Panc1 (cell line): ENCODE results near the gene ZFP3. TPM values are rescaled to one million over a fixed set of nuclear protein-coding genes. Genes with fewer than 3 reads are reported as not detected.

ENCODE experiments used
- ATAC-seq: fragments of 200-7000 bp; cut with Tn5 transposase; 2 replicates; pipeline ENCODE4 v1.9.1; 2020; ENCODE audit warnings: mild to moderate bottlenecking, moderate library complexity
- BruUV-seq: library from RNA; stranded (reverse); fragments of 400-500 nt; replicated peaks from 2 replicates; lab custom pipeline; 2021; lab: Mats Ljungman, UMichigan
- CTCF ChIA-PET: fragments of 300-600 bp; sonication (Branson Sonifier 250); formaldehyde crosslinking; loops from one replicate; lab custom pipeline; 2022; ENCODE audit warnings: antibody characterized with exemption; lab: Charles Lee
- POLR2A ChIA-PET: fragments of 300-600 bp; sonication (Branson Sonifier 250); formaldehyde crosslinking; loops from one replicate; lab custom pipeline; 2022; ENCODE audit warnings: antibody characterized with exemption; lab: Charles Lee
- DNase-seq: peaks from one replicate; pipeline ENCODE4 v3.0.0-alpha.2; 2010; ENCODE audit warnings: low read depth, low spot score
- H3K27ac ChIP-seq: 2 replicates; pipeline ENCODE4 v1.5.1; 2011; ENCODE audit warnings: mild to moderate bottlenecking, low read length, inconsistent platforms
- H3K27me3 ChIP-seq: fragments of 200-500 bp; sonication (Bioruptor generic); 2 replicates; pipeline ENCODE4 v1.6.0; 2014; ENCODE audit warnings: low read length, inconsistent platforms; ENCODE audit not compliant: control insufficient read depth, insufficient read depth
- H3K36me3 ChIP-seq: fragments of 200-500 bp; sonication (Bioruptor generic); 2 replicates; pipeline ENCODE4 v1.5.1; 2014; ENCODE audit warnings: inconsistent platforms, mild to moderate bottlenecking, low read length, moderate library complexity; ENCODE audit not compliant: control insufficient read depth, insufficient read depth
- H3K4me1 ChIP-seq: 2 replicates; pipeline ENCODE4 v1.5.1; 2011; ENCODE audit warnings: inconsistent platforms, mild to moderate bottlenecking, low read length, moderate library complexity; ENCODE audit not compliant: control insufficient read depth, insufficient read depth
- H3K4me3 ChIP-seq, 2 experiments: 2 replicates each; pipeline ENCODE4 v1.5.1; 2011 to 2012; ENCODE audit warnings: low read depth in 2 of 2, low read length in 2 of 2, mild to moderate bottlenecking in 2 of 2, inconsistent platforms in 1 of 2, moderate library complexity in 1 of 2
- H3K9me3 ChIP-seq: fragments of 200-500 bp; sonication (Bioruptor generic); 2 replicates; pipeline ENCODE4 v1.5.1; 2014; ENCODE audit warnings: low read depth, mild to moderate bottlenecking, inconsistent platforms, low read length, moderate library complexity; ENCODE audit not compliant: control insufficient read depth, insufficient read depth
- CTCF ChIP-seq: fragments of 450-650 bp; IDR thresholded peaks from 2 replicates; pipeline ENCODE4 v1.5.1; 2017; ENCODE audit warnings: mild to moderate bottlenecking
- REST ChIP-seq, 2 experiments: IDR thresholded peaks; 2 replicates each; pipeline ENCODE4 v1.6.1; 2011 to 2012; ENCODE audit warnings: low read depth in 2 of 2, control low read depth in 1 of 2, low read length in 1 of 2, mild to moderate bottlenecking in 1 of 2, moderate library complexity in 1 of 2; ENCODE audit not compliant: insufficient read depth in 1 of 2
- SIN3A ChIP-seq: IDR thresholded peaks from 2 replicates; pipeline ENCODE4 v1.6.1; 2012; ENCODE audit warnings: low read depth, mild to moderate bottlenecking, low read length, moderate library complexity, borderline replicate concordance; ENCODE audit not compliant: insufficient read depth
- in situ Hi-C: cut with HindIII; loops from 2 replicates; pipeline ENCODE4 v1.10.0; 2016; ENCODE audit warnings: low sequenced_read_pairs, low pct_unique_long_range_greater_than_20kb
- intact Hi-C: fragments of 100-400 bp; cut with micrococcal nuclease; formaldehyde crosslinking; loops from one replicate; pipeline ENCODE4 v1.10.0; 2022; ENCODE audit not compliant: unreplicated experiment
- total RNA-seq: library from RNA; stranded (reverse); gene quantifications from one replicate; pipeline ENCODE4 v1.2.1, GENCODE V29; 2021; ENCODE audit not compliant: unreplicated experiment

ZFP3 gene
- total RNA-seq, 1 experiment from 2014 or later: not detected

GRCh38 chr17:5034651-5035050 is 43.6 kb upstream of the ZFP3 start:
- no peak overlapping the region for H3K4me3 ChIP-seq
- POLR2A ChIA-PET: no interaction called here

GRCh38 chr17:5035315-5035714 is 43.0 kb upstream of the ZFP3 start, which contains the start of gene SLC52A1:
Gene SLC52A1, minus strand, starts transcription at chr17:5035426. Its CDS starts 820 bp downstream, at chr17:5034606.
- ATAC-seq (0 out of 2 replicates have a peak, but pooled peaks have one; percentile 32), DNase-seq (no peak)
- in situ Hi-C loops: no loop called here
- no peak within 1 kb of the TSS for H3K27ac ChIP-seq
- ChIA-PET CTCF (interaction anchor here (0.6 to 0.7 kb wide), 2 partner anchors 28 to 43 kb away, joined by 3 read pairs; no protein-coding TSS in a partner anchor), POLR2A (no interaction called here)
- H3K36me3 ChIP-seq: no peaks in the 10 kb centered on the region
- intact Hi-C loops: no loop called here
- H3K9me3 ChIP-seq: no peaks in the 10 kb centered on the region
- peak within 1 kb of the TSS; percentile 42 to 57 for H3K4me3 ChIP-seq
- BruUV-seq: no TSS peak
- no peaks in the 10 kb centered on the region for H3K4me1 ChIP-seq
- H3K27me3 ChIP-seq: no peaks in the 10 kb centered on the region
- TF ChIP-seq REST (IDR thresholded peaks at IDR 0.05; ENCODE audit: insufficient read depth in 1 of 2, low read depth in 2 of 2, low read length in 1 of 2) (no peak), CTCF (no peak), SIN3A (no peak)

More at GRCh38 chr17:5034651-5035050, 43.6 kb upstream of the ZFP3 start:
- no peaks in the 10 kb centered on the region for H3K4me1 ChIP-seq
- no peak for TF ChIP-seq CTCF
- no peaks in the 10 kb centered on the region for H3K36me3 ChIP-seq
- in situ Hi-C loops (no loop called here), intact Hi-C loops (no loop called here)
- CTCF ChIA-PET: interaction anchor here (0.7 kb wide), 2 partner anchors 19 to 27 kb away, joined by 3 read pairs; no protein-coding TSS in a partner anchor
- H3K27me3 ChIP-seq: no peaks in the 10 kb centered on the region
- H3K27ac ChIP-seq: no peak overlapping the region
- no TSS peak for BruUV-seq
- no peaks in the 10 kb centered on the region for H3K9me3 ChIP-seq
- no peak for DNase-seq
- no peak for ATAC-seq
